ENCODE results near the gene SNX9.
"Not testable (repeated sequence)": the region's sequence is repeated elsewhere in the genome, so short reads cannot be mapped to it uniquely, and the experiment has no call there.

SNX9 gene

DNA sequence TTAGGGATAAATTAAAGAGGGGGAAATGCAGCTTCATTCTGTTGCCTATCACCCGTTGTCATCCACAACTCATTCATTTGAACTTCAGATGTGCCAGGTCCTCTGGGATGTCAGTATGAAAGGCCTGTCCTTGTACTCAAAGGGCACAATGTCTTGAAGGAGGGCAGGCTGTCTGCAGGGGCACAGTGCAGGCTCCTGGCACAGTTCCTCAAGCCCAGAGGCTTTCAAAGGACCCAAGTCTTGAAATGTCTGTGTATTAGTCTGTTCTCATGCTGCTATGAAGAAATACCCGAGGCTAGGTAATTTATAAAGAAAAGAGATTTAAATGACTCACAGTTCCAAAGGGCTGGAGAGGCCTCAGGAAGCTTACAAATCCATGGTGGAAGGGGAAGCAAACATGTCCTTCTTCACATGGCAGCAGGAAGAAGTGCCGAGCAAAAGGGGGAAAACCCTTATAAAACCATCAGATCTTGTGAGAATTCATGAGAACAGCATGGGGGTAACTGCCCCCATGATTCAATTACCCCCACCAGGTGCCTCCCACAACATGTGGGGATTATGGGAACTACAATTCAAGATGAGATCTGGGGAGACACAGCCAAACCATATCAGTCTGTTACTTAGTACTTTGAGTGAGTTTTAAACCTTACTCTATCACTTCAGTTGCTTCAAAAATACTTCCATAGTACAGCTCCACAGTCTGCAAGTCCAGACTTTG is 9.4 kb downstream of the SNX9 start:
- DNase-seq = no peak

DNA sequence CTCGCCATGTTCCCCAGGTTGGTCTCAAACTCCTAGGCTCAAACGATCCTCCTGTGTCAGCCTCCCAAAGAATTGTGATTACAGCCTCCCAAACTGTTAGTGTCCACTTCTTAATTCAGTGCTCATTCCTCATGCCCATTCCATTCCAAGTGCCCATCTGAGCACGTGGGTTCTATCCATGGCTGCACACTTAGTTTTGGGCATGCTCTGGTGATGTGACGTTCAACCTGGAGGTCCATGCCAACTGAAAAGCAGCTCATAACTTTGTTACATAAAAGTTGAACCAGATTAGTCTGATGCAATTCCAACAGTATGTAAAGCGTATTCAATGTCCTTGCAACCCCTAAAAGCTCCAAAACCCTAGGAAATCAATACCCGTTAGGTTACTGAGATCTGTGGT is 11.5 kb downstream of the SNX9 start:
- DNase-seq = no peak

GRCh38 chr6:157838718-157839430 is 15.8 kb downstream of the SNX9 start:
- DNase-seq = no peak

GRCh38 chr6:157839606-157840005 is 16.6 kb downstream of the SNX9 start:
- no peak for DNase-seq

DNA sequence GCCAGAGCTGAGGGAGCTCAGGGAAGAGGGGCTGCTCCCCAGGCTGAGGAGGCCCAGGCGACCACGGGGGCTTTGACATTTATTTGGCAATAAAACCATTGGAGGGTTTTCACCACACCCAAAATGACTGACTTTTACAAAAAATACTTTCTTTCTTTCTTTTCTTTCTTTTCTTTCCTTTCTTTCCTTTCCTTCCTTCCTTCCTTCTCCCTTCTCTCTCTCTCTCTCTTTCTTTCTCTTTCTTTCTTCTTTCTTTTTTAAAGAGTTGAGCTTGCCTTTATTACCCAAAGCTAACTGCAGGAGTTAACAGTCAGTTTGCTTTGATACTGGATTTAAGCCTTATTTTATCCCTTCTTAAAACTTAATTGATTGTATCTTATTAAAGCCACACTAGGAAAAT is 17.2 kb downstream of the SNX9 start:
- DNase-seq = no peak

DNA sequence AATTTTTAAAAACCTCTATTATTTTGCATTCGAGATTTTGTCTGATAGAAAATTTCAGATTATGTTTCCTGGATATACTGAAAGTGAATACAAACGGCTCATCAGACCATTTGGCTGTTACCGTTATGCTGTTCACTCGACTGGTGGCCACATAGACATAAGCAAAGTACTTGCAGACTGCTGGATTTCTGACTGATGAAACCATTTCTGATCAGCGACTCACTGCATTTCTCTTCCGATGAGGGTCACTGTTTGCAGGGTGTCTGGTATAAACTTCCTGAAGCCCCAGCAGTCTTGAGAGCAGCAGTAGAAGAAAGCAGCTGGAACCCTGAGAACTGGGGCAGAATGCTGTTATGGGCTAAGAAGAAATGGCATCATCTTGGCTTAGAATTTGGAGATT is 17.7 kb downstream of the SNX9 start:
- DNase-seq = no peak

- no peak for DNase-seq
These were observed 18.3 kb downstream of the SNX9 start for GRCh38 chr6:157841211-157841840.

- DNase-seq = no peak
These were observed 19.2 kb downstream of the SNX9 start for GRCh38 chr6:157842212-157842611.

DNA sequence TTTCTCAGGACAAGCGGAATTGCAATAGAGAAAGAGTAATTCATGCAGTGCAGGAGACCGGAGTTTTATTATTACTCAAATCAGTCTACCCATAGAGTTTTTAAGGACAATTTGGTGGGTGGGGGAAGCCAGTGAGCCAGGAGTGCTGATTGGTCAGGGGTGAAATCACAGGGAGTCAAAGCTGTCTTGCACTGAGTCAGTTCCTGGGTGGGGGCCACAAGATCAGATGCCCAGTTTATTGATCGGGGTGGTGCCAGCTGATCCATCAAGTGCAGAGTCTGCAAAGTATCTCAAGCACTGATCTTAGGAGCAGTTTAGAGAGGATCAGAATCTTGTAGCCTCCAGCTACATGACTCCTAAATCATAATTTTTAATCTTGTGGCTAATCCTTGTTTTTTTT is 21.1 kb downstream of the SNX9 start:
- DNase-seq = not testable (repeated sequence)

- DNase-seq = no peak
These were observed 22.6 kb downstream of the SNX9 start for GRCh38 chr6:157845493-157846259.

DNA sequence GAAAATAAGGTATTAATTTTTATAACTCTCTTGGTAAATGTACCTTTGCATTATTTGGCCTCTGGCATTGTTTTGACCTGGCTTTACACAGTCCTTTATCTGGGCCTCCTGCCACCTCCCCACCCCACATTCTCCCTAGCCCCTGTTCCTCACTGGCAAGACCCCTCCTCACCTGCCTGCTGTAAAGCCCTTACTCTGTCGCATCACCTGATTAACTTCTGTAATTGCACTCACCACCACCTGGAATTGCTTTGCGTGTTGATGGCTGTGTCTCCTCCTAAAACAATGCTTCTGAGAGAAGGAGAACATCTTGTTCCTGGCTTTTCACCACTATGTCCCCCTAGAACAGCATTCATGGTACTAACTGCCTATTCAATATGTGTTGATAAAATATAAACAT is 24.8 kb downstream of the SNX9 start:
- DNase-seq = no peak

GRCh38 chr6:157848693-157849092 is 25.6 kb downstream of the SNX9 start:
- DNase-seq = no peak

DNA sequence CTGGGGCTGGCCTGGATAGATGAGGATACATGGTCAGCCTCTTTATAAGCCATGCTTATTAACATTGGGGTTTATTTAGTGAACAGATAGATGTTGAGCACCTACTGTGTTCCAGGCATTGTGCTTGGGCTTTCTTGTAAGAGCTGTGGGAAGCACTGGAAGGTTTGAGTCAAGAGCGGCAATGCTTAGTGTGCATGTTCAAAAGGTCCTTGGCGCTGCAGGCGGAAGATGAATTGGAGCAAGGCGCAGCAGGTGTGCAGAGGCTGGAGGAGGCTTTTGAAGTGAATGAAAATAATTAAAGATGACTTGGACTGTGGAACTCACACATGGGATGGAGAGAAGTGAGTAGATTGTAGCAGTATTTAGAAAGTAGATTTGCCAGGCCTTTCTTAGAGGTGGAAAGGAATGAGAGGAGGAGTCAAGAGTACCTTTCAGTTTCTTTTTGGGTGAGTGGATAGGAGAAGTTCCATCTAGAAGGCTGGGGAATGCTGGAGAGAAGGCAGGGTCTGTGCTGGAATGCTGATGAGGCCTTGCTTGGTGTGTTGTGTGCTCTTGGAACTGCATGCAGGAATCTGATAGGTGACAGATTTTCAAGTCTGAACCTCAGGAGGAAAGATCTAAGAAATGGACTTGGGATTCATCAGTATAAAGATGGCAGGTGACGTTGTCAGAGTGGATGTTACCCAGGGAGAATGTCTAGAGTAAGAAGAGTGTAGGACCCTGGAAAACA is 26.4 kb downstream of the SNX9 start:
- DNase-seq = no peak

- no peak for DNase-seq
These were observed 27.0 kb downstream of the SNX9 start for GRCh38 chr6:157850030-157850429.

DNA sequence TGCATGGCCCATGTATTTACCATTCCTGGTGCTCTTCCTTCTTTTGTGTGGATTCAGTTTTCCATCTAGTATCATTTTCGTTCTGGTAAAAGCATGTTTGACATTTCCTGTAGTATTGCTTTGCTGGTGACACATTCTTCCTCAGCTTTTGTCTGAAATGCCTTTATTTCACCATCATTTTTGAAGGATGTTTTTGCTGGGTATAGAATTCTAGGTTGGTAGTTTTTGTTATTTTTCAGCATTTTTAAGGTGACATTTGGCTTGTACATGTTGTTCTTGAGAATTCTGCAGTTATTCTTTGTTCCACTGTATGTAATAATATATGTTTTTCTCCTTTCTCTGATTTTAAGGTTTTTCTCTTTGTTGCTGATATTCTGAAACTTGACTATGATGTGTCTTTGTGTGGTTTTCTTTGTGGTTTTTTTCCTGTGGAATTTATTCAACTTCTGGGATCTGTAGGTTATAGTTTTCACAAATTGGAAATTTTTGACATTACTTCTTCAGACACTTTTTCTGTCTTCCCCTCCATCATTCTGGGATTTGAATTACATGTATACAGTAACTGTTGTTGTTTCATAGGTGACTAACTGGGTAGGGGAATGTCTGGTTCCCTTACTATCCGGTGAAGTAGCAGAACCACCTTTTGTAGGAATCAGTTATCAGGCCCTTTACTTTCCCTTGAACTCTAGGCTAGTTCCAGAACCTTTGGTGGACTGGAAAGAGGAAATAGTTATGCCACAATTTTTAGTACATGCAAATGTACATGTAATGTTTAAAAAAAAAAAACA is 30.2 kb downstream of the SNX9 start:
- no peak for DNase-seq

DNA sequence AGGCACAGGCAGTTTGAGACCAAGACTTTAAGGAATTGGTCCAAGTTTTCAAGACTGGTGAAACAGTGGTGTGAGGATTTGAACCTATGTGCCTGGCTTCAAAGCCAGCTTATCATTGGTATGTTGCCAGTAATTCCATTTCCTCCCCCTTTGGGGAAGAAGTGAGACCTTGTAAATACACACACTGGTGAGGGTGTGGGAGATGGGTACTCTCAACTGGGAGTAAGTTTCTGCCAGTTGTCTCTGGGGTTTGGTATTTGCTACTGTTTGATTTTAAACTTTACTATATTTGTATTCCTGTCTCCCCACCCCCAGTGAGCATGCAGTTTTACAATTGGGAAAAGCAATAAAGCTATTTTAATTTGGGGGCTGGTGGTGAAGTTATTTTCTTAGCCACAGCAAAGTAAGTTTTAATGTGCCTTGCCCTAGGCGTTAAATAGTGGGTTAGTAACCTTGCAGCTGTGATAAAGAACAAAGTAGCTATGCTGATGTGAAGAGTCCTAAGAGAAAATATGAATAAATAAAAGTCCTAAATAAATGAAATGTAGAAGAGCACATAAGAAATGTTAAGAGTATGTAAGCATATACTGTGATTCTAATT is 31.0 kb downstream of the SNX9 start:
- DNase-seq = no peak

- no peak for DNase-seq
These were observed 32.3 kb downstream of the SNX9 start for GRCh38 chr6:157855325-157855724.

DNA sequence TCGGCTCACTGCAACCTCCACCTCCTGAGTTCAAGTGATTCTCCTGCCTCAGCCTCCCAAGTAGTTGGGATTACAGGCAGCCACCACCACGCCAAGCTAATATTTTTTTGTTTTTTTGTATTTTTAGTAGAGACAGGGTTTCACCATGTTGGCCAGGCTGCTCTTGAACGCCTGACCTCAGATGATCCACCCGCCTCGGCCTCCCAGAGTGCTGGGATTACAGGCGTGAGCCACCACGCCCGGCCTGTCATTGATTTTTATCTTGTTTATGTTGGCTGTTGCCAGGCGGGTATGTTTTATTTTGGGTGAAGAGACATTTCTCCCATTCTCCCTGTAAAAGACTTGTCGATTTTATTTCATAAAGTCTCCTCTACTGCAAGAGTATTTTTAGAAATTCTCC is 32.8 kb downstream of the SNX9 start:
- DNase-seq = not testable (repeated sequence)

DNA sequence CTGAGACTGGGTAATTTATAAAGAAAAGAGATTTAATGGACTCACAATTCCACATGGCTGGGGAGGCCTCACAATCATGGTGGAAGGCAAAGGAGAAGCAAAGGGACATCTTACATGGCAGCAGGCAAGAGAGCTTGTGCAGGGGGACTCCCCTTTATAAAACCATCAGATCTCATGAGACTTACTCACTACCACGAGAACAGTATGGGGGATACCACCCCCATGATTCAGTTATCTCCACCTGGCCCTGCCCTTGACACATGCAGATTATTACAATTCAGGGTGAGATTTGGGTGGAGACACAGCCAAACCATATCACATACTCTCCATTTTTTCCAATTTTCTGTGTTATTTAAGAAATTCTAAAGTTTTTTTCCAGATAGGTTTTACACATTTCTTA is 35.6 kb downstream of the SNX9 start:
- not testable (repeated sequence) for DNase-seq

GRCh38 chr6:157859775-157860504 is 36.9 kb downstream of the SNX9 start:
- no peak for DNase-seq

- DNase-seq = no peak
These were observed 37.5 kb downstream of the SNX9 start for GRCh38 chr6:157860505-157860991.

Data from stimulated activated CD4-positive, alpha-beta T cell treated with anti-CD3 and anti-CD28 coated beads, Interleukin-2, amount 100 ng/mL, for 24 hours (primary cell).